MCF 10A (cell line): ENCODE data around the gene ABCG4. TPM values are rescaled to one million over a fixed set of nuclear protein-coding genes. Genes with fewer than 3 reads are reported as not detected.
A peak's percentile ranks its signal among the peaks of the same experiment; 100 is the strongest.

Experiments used
- BruUV-seq: library from RNA; stranded (reverse); fragments of 400-500 nt; replicated peaks from 2 replicates; lab custom pipeline; 2021; lab: Mats Ljungman, UMichigan
- CTCF ChIA-PET: fragments of 300-600 bp; sonication (Branson Sonifier 250); formaldehyde crosslinking; extraction: SDS; loops from one replicate; lab custom pipeline; 2021; ENCODE audit warnings: antibody characterized with exemption, inconsistent platforms; lab: Yijun Ruan, JAX
- POLR2A ChIA-PET: fragments of 300-600, 350-650 bp; sonication (Branson Sonifier 250); formaldehyde crosslinking; extraction: SDS; loops from one replicate; lab custom pipeline; 2020; ENCODE audit warnings: antibody characterized with exemption, inconsistent platforms; lab: Yijun Ruan, JAX
- DNase-seq: peaks from one replicate; pipeline ENCODE4 v3.0.0-alpha.2; 2018; ENCODE audit not compliant: unreplicated experiment
- H3K27ac Mint-ChIP-seq: one replicate; pipeline ENCODE4 v1.8.0; 2022; ENCODE audit warnings: mild to moderate bottlenecking, low read depth, mixed read lengths; ENCODE audit not compliant: unreplicated experiment
- H3K27me3 Mint-ChIP-seq: one replicate; pipeline ENCODE4 v1.8.0; 2022; ENCODE audit warnings: mixed read lengths; ENCODE audit not compliant: insufficient read depth, unreplicated experiment
- H3K36me3 Mint-ChIP-seq: one replicate; pipeline ENCODE4 v1.8.0; 2022; ENCODE audit warnings: mild to moderate bottlenecking, moderate library complexity, mixed read lengths; ENCODE audit not compliant: insufficient read depth, unreplicated experiment
- H3K4me1 Mint-ChIP-seq: one replicate; pipeline ENCODE4 v1.8.0; 2022; ENCODE audit warnings: mixed read lengths; ENCODE audit not compliant: insufficient read depth, unreplicated experiment
- H3K4me3 Mint-ChIP-seq: one replicate; pipeline ENCODE4 v1.8.0; 2022; ENCODE audit warnings: mild to moderate bottlenecking, moderate library complexity, mixed read lengths; ENCODE audit not compliant: unreplicated experiment
- H3K9me3 Mint-ChIP-seq: one replicate; pipeline ENCODE4 v1.8.0; 2022; ENCODE audit warnings: mixed read lengths; ENCODE audit not compliant: unreplicated experiment
- intact Hi-C: fragments of 100-400 bp; cut with micrococcal nuclease; formaldehyde crosslinking; loops from 2 replicates; pipeline ENCODE4 v1.14.1; 2022
- total RNA-seq: library from RNA; stranded (reverse); gene quantifications from 2 replicates; pipeline ENCODE4 v1.2.3, GENCODE V29; 2022
- TF ChIP-seq, protein P1 (sequence below): fragments of 200-600 bp; IDR thresholded peaks from one replicate; pipeline ENCODE4 v1.8.0; 2022; ENCODE audit warnings: antibody characterized with exemption, mild to moderate bottlenecking; ENCODE audit not compliant: unreplicated experiment

The ABCG4 gene
- total RNA-seq, 1 experiment from 2014 or later, result not detected

DNA sequence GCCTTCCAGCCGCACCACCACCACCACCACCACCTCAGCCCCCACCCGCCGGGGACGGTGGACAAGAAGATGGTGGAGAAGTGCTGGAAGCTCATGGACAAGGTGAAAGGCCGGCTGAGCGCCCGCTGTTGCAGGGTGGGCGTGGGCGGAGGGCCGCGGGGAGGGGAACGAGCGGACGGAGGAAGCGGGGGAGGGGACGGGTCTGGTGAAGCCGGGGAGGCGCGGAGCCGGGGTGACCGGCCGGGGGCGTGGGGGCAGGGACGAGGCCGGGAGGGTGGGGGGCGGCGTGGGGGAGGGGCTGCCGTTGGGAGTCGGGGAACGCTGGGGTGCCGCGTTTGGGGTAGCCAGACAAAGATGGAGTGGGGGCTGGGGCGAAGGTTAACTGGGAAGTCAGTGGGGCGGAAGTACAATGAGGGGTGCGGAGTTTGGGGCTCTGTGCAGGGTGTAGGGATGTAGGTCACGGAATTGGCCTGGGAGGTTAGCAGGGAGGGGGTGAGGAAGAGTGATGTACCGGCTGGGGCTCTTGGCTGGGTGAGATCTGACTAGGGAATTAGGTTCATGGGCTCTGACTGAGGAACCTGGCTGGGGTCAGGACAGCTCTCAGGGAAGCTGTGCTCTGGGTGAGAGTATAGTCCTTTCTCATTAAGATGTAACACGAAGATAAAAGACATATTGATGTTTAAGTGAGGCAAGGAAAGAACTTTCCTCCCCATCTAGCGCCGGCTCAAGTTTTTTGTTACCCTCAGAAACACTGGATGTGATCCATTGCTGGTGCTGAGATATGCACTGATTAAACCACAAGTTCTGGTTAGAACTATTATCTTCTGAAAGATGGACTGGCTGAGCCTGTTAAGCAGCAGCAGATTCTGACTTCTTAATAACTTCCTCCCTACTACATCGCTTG lies 57.9 kb downstream of the ABCG4 start:
- DNase-seq, result peak; percentile 25
- peaks cover 6% of the 10 kb centered on the region for H3K4me1 Mint-ChIP-seq
- no TSS peak for BruUV-seq
- H3K27me3 Mint-ChIP-seq, result no peaks in the 10 kb centered on the region
- H3K36me3 Mint-ChIP-seq, result peaks cover 6% of the 10 kb centered on the region
- H3K9me3 Mint-ChIP-seq, result no peaks in the 10 kb centered on the region
- TF ChIP-seq, protein P1, sequence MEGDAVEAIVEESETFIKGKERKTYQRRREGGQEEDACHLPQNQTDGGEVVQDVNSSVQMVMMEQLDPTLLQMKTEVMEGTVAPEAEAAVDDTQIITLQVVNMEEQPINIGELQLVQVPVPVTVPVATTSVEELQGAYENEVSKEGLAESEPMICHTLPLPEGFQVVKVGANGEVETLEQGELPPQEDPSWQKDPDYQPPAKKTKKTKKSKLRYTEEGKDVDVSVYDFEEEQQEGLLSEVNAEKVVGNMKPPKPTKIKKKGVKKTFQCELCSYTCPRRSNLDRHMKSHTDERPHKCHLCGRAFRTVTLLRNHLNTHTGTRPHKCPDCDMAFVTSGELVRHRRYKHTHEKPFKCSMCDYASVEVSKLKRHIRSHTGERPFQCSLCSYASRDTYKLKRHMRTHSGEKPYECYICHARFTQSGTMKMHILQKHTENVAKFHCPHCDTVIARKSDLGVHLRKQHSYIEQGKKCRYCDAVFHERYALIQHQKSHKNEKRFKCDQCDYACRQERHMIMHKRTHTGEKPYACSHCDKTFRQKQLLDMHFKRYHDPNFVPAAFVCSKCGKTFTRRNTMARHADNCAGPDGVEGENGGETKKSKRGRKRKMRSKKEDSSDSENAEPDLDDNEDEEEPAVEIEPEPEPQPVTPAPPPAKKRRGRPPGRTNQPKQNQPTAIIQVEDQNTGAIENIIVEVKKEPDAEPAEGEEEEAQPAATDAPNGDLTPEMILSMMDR, result no peak
- ChIA-PET POLR2A (interaction anchor here (0.6 to 2.7 kb wide), 22 partner anchors 8 to 1141 kb away, joined by 3 to 12 read pairs (median 4); partner anchors contain the start of genes DPAGT1, HINFP and HMBS), CTCF (interaction anchor here (0.5 to 4.6 kb wide), 31 partner anchors 8 to 327 kb away, joined by 3 to 25 read pairs (median 4); partner anchors contain the start of gene C2CD2L)
- H3K27ac Mint-ChIP-seq, result peak overlapping the region; percentile 68
- intact Hi-C loops, result loop anchor here (1.0 to 5.0 kb wide), 3 partner anchors 12 to 168 kb away; no protein-coding TSS in a partner anchor
- H3K4me3 Mint-ChIP-seq, result peak overlapping the region; percentile 92

DNA sequence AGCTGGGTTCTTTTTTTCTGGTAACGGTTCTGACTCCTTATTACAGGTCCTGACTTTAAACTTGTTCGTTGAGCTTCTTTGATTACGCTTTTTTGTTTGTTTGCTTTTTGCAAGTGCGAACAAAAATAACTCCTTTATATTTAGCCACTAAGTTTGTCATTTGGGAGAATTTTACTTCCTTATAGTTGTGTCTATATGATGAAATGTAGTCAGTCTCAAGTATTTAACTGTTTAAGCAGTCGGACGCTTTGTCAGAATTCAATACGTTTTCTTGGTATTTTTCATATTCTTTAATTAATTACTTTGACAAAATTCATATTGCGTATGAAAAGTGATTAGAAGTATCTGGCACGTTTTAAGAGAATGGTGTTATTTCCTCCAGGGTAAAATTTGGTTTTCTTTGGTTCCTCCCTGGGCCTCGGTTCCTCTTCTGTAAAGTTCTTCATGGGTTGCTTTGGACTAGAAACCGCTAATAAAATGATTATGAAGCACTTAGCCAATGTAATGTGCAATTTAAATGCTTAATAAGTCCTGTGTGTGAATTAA lies 58.6 kb downstream of the ABCG4 start:
- TSS peak; percentile 36 for BruUV-seq
- POLR2A ChIA-PET, result interaction anchor here (0.6 to 2.7 kb wide), 12 partner anchors 8 to 155 kb away, joined by 3 to 12 read pairs (median 4); partner anchors contain the start of gene DPAGT1
- intact Hi-C loops, result loop anchor here (1.0 to 5.0 kb wide), 3 partner anchors 11 to 167 kb away; no protein-coding TSS in a partner anchor

DNA sequence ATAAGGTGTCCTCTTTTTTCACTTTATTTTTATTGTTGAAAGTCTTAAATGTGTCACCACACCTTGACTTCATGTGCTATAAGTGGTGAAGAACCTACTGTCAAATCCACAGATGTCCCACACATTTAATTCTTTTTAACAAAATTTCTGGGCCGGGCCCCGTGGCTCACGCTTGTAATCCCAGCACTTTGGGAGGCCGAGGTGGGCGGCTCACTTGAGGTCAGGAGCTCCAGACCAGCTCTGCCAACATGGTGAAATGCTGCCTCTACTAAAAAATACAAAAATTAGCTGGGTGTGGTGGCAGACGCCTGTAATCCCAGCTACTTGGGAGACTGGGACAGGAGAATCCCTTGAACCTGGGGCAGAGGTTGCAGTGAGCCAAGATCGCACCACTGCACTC lies 60.3 kb downstream of the ABCG4 start:
- BruUV-seq, result no TSS peak

More for the DNA sequence above, 58.6 kb downstream of the ABCG4 start:
- peak overlapping the region; percentile 92 for H3K4me3 Mint-ChIP-seq
- peak overlapping the region; percentile 68 for H3K27ac Mint-ChIP-seq
- no peaks in the 10 kb centered on the region for H3K9me3 Mint-ChIP-seq
- no peaks in the 10 kb centered on the region for H3K27me3 Mint-ChIP-seq
- peaks cover 6% of the 10 kb centered on the region for H3K36me3 Mint-ChIP-seq
- H3K4me1 Mint-ChIP-seq, result peaks cover 6% of the 10 kb centered on the region
- no peak for DNase-seq
- TF ChIP-seq, protein P1, result no peak
- CTCF ChIA-PET, result interaction anchor here (0.6 to 4.6 kb wide), 8 partner anchors 11 to 326 kb away, joined by 3 to 25 read pairs (median 6); no protein-coding TSS in a partner anchor

More for the DNA sequence above, 60.3 kb downstream of the ABCG4 start:
- peaks cover 6% of the 10 kb centered on the region for H3K36me3 Mint-ChIP-seq
- ChIA-PET POLR2A (interaction anchor here (0.7 to 1.7 kb wide), 4 partner anchors 13 to 75 kb away, joined by 3 to 7 read pairs (median 3); no protein-coding TSS in a partner anchor), CTCF (interaction anchor here (0.6 to 1.5 kb wide), 7 partner anchors 12 to 165 kb away, joined by 3 to 5 read pairs (median 4); no protein-coding TSS in a partner anchor)
- H3K27ac Mint-ChIP-seq, result no peak overlapping the region
- H3K9me3 Mint-ChIP-seq, result no peaks in the 10 kb centered on the region
- TF ChIP-seq, protein P1, result no peak
- DNase-seq, result no peak
- intact Hi-C loops, result loop anchor here (5.0 kb wide), 1 partner anchor 88 kb away; no protein-coding TSS in a partner anchor
- no peak overlapping the region for H3K4me3 Mint-ChIP-seq
- H3K27me3 Mint-ChIP-seq, result no peaks in the 10 kb centered on the region
- peaks cover 6% of the 10 kb centered on the region for H3K4me1 Mint-ChIP-seq
